T1000 (cell line): ENCODE results near the gene APOC3.
A peak's percentile ranks its signal among the peaks of the same experiment; 100 is the strongest.

Experiments
- DNase-seq: peaks from one replicate; lab custom pipeline; 2025; ENCODE audit warnings: mixed read lengths; lab: John Stamatoyannopoulos, UW

The APOC3 gene

GRCh38 chr11:116851626-116852025 is 21.9 kb downstream of the APOC3 start:
- no peak for DNase-seq

- peak; percentile 29 for DNase-seq
Observed at GRCh38 chr11:116852261-116853031, 22.7 kb downstream of the APOC3 start.

DNA sequence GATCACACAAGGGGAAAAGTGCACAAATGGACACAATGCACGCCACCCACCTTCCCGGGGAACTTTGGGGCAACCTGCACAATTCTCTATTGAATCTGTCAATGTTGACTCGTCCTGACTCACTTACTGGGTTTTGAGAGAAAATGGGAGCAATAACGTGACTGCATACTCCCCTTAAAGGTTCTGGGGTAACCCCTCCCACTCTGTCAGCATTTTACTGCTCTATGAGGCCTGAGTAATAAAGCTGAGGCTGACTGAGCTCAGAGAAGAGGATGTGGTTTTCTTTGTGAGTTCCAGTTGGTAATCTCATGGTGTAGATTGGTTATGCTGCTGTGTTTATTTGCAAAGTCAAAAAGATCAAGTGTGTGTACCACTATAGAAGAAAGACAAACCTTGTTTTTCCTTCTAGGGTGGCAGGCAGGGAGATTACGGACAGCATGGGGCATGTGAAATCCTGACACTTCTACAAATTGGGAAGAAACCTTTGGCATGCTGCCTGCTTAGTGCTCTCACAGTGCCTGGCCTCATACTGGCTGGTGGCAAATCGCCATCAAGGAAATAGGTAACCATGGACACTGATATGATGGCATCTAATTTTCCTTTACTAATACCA is 23.9 kb downstream of the APOC3 start:
- peak; percentile 73 for DNase-seq

DNA sequence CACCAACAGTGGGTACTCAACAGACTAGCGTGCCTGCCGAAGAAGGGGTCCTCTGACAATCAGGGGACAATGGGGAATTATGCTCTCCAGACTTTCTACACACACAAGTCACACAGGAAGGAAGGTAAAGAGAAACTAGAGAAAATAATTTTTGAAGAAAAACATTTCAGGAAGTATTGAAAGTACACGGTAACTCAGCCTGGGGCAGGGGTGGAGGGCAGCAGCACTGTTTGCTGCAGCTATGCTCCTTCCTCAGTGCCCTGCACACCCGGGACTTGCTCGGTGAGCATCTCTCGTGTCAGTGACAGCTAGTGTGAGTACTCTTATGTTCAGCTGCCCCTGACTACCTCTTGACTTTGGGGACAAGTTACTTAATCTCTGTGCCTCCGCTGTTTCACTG is 25.7 kb downstream of the APOC3 start:
- DNase-seq, result no peak

DNA sequence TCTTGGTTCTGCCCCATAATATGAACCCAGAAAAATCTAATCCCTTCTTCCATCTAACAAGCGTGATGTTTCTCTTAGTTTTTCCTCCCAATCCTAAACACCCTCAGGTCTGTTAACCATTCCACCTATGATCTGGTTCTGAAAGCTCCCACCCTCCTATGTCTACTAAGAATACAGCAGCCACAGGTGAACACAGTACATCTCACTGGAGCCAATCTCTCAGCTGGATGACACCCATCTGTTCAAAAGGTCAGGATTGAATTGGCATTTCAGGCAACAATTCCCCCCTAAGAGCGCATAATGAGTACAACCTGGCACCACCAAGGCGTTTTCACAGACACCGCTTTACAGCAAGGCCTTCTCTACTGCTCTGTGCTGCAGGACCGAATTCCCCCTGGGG is 26.7 kb downstream of the APOC3 start:
- no peak for DNase-seq

DNA sequence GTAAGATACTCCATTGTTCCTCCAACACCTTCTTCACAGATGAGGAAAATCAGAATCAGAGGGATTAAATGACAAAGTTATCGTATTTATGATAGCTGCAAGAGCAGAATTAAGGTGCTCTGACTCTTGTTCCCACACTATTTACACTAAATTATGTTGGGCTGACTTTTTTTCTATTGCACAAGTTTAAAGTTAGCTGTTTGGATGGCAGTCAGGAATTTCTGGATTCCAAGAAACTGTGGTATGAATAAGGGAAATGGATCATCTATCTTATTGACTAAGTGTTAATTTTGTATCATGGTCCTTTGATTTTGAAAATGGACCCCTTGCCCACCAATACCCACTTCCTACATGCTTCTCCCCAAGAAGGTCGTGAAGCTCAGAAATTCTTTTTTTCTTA is 27.6 kb downstream of the APOC3 start:
- DNase-seq, result no peak

DNA sequence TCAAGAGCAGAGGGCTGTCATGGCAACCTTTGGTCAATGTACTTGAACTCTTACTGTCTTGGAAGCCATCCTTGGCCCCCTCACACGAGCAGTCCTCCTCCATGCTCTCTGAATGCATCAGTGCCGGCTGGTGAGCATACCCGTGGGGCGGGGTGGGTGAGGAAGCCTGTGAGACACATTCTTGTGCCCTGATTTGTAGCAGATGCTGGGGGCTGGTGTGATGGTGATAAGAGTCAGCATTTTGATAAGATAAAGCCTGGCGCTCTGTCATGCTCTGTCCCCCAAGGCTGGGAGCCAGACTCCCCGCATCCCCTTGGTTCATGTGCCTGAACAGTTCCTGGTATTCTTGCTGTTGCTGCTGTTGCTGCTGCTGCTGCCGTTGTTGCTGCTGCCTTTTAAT is 28.2 kb downstream of the APOC3 start:
- no peak for DNase-seq

- no peak for DNase-seq
Observed at GRCh38 chr11:116859175-116859574, 29.5 kb downstream of the APOC3 start.

DNA sequence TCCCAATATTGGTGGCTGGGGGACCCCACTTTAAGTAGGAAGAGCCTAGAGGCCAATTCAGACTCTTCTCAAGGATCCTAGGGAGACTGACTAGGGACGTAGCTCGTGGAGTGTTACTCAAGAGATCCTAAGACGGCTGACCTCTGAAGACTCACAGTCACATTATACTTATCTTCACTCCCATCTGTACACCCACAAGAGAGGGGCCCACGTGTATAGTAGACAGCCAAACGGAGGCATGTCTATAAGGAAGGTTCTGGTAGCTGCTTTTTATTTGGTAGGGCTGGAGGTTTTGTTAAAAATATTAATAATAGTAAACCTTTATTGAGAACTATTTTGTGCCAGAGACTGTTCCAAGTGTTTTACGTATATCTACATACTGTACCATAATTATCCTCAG is 30.6 kb downstream of the APOC3 start:
- DNase-seq, result no peak

- DNase-seq, result no peak
Observed at GRCh38 chr11:116861539-116861938, 31.8 kb downstream of the APOC3 start.

DNA sequence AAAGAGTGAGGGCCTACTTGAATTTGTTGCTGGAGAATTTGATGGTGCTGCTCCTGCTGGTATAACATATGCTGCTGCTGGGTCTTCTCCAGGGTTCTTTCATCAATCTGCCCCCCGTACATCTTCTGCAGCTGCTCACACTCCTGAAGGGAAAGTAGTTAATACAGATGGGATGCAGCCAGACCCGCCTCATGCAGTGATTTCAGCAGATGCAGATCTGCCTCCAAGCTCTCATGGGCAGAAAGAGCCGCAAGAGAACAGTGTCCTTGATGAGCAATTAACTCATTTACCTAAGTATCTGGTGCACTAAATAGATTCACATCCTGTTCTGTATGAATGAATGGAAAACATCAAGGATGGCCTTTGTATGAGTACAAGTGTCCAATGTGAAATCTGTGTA is 32.5 kb downstream of the APOC3 start:
- DNase-seq, result no peak

- DNase-seq, result no peak
Observed at GRCh38 chr11:116862951-116863350, 33.2 kb downstream of the APOC3 start.

DNA sequence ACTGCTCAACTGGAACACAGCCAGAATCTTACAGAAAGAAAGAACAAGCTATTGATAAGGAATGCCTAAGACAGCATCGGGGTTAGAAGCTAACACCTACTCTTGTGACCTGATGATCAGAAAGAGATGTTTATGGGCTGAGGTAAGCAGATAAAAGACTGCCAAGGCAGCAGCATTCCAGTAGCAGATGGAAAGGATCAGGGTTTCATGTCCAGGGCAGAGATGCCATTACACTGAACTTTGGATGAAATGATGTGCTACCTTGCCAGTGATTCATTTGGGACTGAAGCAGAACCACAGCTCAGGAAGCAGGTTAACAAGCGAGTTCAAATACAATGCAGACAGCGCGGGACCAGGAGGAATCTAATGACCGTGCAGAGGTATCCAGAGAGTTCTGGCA is 34.8 kb downstream of the APOC3 start:
- DNase-seq, result no peak

- DNase-seq, result no peak
Observed at GRCh38 chr11:116865696-116866095, 36.0 kb downstream of the APOC3 start.

- no peak for DNase-seq
Observed at GRCh38 chr11:116866804-116867455, 37.2 kb downstream of the APOC3 start.

DNA sequence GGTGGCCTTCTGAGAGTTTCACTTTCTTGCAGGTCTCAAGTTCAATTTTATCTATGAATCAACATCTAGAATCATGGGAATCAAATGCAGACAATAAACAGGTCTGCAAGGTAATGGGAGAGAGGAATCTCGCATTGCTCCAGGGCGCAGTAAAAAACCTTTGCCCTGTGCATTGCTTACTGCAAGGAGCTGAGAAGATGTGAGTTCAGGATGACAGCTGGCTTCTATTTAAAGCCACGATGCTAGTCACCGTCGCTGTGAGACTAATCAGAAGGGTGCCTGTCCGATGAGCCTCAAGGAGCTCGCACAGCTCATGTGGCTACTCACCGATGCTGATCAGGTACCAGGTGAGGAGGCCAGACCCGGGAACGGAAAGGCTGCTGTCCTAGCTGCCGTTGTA is 37.9 kb downstream of the APOC3 start:
- no peak for DNase-seq

DNA sequence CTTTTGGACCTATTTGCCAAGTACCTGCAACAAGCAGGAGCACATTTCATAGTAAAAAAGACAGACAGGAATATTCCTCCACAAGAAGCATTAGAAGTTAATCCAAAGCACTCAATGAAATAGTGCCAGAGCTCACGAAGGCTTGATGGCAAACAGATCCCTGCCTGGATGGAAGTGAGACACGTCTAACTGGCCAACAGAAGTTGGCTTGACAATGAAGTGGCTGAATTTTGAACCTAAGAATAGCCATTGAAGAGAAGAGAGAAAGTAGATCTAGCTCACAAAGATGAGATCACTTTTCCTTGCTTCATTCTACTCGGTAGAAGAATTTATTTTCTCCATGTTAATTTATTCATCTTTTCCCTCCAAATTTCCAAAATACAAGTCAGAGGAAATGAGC is 38.4 kb downstream of the APOC3 start:
- DNase-seq, result no peak

GRCh38 chr11:116869610-116870009 is 39.9 kb downstream of the APOC3 start:
- no peak for DNase-seq

DNA sequence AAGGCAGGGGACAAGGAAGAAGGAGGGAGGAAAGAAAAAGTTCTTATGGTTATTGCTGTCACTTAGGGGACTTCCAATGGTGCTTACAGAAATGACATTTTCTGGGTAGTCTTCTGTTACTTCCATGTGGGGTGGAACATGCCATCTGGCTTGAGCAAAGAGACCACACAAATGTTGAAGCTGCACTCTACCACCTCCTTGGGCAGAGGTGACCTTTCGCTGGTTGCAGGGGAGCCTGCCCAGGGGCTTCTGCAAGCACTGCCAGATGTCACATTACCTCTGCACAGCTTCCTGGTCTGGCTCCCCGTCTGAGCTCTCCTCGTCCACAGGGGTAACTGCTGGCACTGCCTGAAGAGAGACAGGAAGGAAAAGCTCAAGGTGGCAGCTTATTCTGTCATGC is 40.3 kb downstream of the APOC3 start:
- no peak for DNase-seq

GRCh38 chr11:116871248-116871647 is 41.5 kb downstream of the APOC3 start:
- no peak for DNase-seq

GRCh38 chr11:116873381-116873780 is 43.7 kb downstream of the APOC3 start:
- DNase-seq, result no peak

DNA sequence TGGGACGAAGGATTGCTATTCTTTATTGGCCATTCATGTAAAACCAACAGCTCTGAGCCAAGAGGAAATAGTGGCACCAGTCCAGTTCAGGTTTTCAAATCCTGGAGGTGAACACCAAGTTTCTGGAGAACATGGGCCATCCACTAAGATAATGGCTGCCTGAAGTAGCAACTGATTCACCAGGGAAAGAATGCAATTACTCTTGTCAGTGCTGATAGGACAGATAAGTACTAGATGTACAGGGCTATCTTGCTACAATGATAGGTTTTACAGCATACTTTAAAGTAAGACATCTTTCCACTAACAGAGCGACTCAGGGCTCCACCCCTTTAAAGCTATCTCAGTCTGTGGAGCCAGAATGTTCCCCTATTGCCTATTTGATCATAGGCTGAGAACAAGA is 44.5 kb downstream of the APOC3 start:
- DNase-seq, result no peak

DNA sequence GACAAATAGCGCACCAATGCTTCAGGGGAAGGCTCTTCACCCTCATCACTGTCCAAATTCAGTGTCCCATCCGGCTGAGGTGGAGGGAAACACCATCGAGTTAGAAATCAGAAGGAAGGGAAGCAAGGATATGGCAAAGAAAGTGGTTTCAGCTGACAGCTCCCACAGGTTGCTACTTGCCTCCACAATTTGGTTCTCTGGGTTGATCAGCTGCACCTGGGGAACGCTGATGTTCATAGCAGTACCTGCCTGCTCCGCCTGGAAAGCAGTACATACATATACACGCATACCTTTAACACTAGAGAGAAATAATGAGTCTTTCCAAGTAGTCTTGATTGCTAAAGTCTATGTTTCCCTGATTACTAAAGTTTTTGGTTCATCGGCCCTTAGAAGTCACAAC is 45.5 kb downstream of the APOC3 start:
- no peak for DNase-seq
